Measurements from ENCODE around the gene MX2.

GRCh38 chr21:41402231-41402630, 40.4 kb downstream of the MX2 start:
- TF ChIP-seq BCL11B (tag by site-specific recombination; IDR thresholded peaks at IDR 0.05; ENCODE audit: low read depth) (no peak), ZNF140 (tag by site-specific recombination; IDR thresholded peaks at IDR 0.05) (no peak), ZNF473 (tag by site-specific recombination; IDR thresholded peaks at IDR 0.05) (no peak), CTCF (tag by site-specific recombination; IDR thresholded peaks at IDR 0.05) (no peak)
